ENCODE measurements around the gene RTN4RL1. TPM values are rescaled to one million over a fixed set of nuclear protein-coding genes. Genes with fewer than 3 reads are reported as not detected.
A peak's percentile ranks its signal among the peaks of the same experiment; 100 is the strongest.

The RTN4RL1 gene
- total and polyA plus RNA-seq, 2 of the 13 experiments (the other 11 are each of a cell fraction or from before 2014, with no cell fraction given): 0.01 TPM; not detected in 1

DNA sequence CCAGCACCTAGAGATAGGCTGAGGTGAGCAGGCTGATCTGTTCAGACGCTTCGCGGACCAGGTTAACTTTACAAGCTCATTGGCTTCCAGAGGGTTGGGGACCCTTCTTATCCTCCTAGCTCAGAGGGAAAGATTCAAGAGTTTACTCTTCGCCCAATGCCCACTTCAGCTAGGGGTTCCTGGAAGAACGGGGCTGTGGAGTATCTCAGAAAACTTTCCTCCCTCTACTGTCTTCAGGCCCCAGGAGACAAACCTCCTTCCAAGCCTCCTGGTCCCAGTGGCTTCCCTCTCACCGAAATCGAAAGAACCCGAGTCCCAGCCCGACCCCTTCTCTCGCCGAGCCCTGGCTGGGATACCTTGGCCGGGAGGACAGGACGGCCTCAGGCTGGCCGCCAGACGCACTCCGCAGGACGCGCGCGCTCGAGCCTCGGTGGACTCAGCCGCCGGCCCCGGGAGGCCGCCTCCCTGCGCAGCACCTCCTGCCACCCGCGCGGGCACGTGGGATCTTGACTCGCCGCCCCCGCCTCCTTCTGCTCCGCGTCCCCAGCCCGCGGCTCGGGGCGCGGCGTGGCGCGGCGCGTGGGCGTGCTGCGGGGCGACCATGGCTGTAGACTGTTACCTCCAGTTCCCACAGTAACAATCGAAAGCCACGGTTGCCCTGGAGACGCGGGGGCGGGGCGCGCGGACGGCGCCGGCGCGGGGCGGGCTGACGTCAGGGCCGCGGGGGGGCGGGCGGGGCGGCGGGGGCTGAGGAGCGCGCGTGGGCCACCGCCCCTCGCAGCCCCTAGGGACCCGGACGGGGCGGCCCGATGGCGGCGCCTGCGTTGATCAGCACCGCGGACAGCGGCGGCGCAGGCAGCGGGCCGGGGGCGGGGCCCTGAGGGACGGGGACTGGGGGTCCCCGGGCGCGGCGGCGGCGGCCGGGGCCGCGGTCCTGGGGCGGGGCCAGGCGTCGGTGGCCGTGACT is 24.5 kb upstream of the RTN4RL1 start (continued):
- TF ChIP-seq KDM5B (CRISPR knock-in tag; IDR thresholded peaks at IDR 0.05; ENCODE audit: borderline replicate concordance) (peak; percentile 20; the same call in 1 of the 2 replicates), HDAC1 (CRISPR knock-in tag; IDR thresholded peaks at IDR 0.05) (peak; percentile 20; the same call in 1 of the 2 replicates), RFX1 (IDR thresholded peaks at IDR 0.05) (peak; percentile 71; the same call in 1 of the 2 replicates), SAFB2 (CRISPR knock-in tag; IDR thresholded peaks at IDR 0.05; ENCODE audit: borderline replicate concordance, low read depth) (0 out of 2 replicates have a peak, but pooled peaks have one; percentile 4), ZNF790 (CRISPR knock-in tag; IDR thresholded peaks at IDR 0.05; ENCODE audit: borderline replicate concordance) (peak; percentile 27; the same call in 1 of the 2 replicates), STAG1 (CRISPR knock-in tag; IDR thresholded peaks at IDR 0.05) (no peak), DNMT1 (CRISPR knock-in tag; IDR thresholded peaks at IDR 0.05) (0 out of 2 replicates have a peak, but pooled peaks have one; percentile 48), ZNF547 (CRISPR knock-in tag; IDR thresholded peaks at IDR 0.05) (0 out of 2 replicates have a peak, but pooled peaks have one; percentile 20), ZFY (CRISPR knock-in tag; IDR thresholded peaks at IDR 0.05) (peak; percentile 12; the same call in 1 of the 2 replicates), NFE2L1 (CRISPR knock-in tag; IDR thresholded peaks at IDR 0.05; ENCODE audit: borderline replicate concordance) (no peak), FOXK1 (CRISPR knock-in tag; IDR thresholded peaks at IDR 0.05; ENCODE audit: borderline replicate concordance, low read depth) (peak; percentile 8; the same call in 1 of the 2 replicates), HES4 (CRISPR knock-in tag; IDR thresholded peaks at IDR 0.05; ENCODE audit: borderline replicate concordance) (no peak), ZNF441 (CRISPR knock-in tag; IDR thresholded peaks at IDR 0.05; ENCODE audit: borderline replicate concordance) (peak; percentile 28; the same call in 1 of the 2 replicates), ZNF225 (CRISPR knock-in tag; IDR thresholded peaks at IDR 0.05) (no peak), ATF1 (CRISPR knock-in tag; IDR thresholded peaks at IDR 0.05) (no peak), MEIS2 (CRISPR knock-in tag; IDR thresholded peaks at IDR 0.05) (peak; percentile 68), XRCC5 (optimal IDR thresholded peaks at IDR 0.05; ENCODE audit: low read length) (peak; percentile 26), SIN3A (IDR thresholded peaks at IDR 0.05; ENCODE audit: borderline replicate concordance, low read depth, low read length) (peak; percentile 79; the same call in 1 of the 2 replicates)
- TF ChIP-seq, protein P1, sequence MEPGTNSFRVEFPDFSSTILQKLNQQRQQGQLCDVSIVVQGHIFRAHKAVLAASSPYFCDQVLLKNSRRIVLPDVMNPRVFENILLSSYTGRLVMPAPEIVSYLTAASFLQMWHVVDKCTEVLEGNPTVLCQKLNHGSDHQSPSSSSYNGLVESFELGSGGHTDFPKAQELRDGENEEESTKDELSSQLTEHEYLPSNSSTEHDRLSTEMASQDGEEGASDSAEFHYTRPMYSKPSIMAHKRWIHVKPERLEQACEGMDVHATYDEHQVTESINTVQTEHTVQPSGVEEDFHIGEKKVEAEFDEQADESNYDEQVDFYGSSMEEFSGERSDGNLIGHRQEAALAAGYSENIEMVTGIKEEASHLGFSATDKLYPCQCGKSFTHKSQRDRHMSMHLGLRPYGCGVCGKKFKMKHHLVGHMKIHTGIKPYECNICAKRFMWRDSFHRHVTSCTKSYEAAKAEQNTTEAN (CRISPR knock-in tag; conservative IDR thresholded peaks at IDR 0.05): no peak
- TF ChIP-seq, protein P2, sequence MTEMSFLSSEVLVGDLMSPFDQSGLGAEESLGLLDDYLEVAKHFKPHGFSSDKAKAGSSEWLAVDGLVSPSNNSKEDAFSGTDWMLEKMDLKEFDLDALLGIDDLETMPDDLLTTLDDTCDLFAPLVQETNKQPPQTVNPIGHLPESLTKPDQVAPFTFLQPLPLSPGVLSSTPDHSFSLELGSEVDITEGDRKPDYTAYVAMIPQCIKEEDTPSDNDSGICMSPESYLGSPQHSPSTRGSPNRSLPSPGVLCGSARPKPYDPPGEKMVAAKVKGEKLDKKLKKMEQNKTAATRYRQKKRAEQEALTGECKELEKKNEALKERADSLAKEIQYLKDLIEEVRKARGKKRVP (CRISPR knock-in tag; IDR thresholded peaks at IDR 0.05): no peak
- TF ChIP-seq, protein P3, sequence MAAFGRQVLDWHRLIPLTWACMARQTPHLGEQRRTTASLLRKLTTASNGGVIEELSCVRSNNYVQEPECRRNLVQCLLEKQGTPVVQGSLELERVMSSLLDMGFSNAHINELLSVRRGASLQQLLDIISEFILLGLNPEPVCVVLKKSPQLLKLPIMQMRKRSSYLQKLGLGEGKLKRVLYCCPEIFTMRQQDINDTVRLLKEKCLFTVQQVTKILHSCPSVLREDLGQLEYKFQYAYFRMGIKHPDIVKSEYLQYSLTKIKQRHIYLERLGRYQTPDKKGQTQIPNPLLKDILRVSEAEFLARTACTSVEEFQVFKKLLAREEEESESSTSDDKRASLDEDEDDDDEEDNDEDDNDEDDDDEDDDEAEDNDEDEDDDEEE (CRISPR knock-in tag; IDR thresholded peaks at IDR 0.05): 0 out of 2 replicates have a peak, but pooled peaks have one; percentile 53
- TF ChIP-seq, protein P4, sequence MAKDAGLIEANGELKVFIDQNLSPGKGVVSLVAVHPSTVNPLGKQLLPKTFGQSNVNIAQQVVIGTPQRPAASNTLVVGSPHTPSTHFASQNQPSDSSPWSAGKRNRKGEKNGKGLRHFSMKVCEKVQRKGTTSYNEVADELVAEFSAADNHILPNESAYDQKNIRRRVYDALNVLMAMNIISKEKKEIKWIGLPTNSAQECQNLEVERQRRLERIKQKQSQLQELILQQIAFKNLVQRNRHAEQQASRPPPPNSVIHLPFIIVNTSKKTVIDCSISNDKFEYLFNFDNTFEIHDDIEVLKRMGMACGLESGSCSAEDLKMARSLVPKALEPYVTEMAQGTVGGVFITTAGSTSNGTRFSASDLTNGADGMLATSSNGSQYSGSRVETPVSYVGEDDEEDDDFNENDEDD (CRISPR knock-in tag; IDR thresholded peaks at IDR 0.05; ENCODE audit: borderline replicate concordance): peak; percentile 24; the same call in 1 of the 2 replicates

Measured in HepG2 (cell line).